ENCODE measurements around the gene TNFRSF14. TPM values are rescaled to one million over a fixed set of nuclear protein-coding genes. Genes with fewer than 3 reads are reported as not detected.

TNFRSF14 gene
- polyA plus RNA-seq, result 100 to 1,000 TPM; 164 to 398 (median 326) TPM
- long read RNA-seq, donor 1, result 0 reads
- long read RNA-seq, donor 2, transcript TNFRSF14-214 (3 exons, 957 nt), result minor isoform, 6 of 33 reads
- long read RNA-seq, donor 2, transcript TNFRSF14-201 (8 exons, 1,707 nt), result major isoform, 13 of 33 reads
- long read RNA-seq, donor 2, partial matches to known transcripts, result 12 of 33 reads
- long read RNA-seq, donor 2, other reads (novel, unspliced or antisense), result 0 of 33 reads
- long read RNA-seq, donor 3, transcript TNFRSF14-201 (8 exons, 1,707 nt), result major isoform, 20 of 70 reads
- long read RNA-seq, donor 3, transcript TNFRSF14-214 (3 exons, 957 nt), result minor isoform, 11 of 70 reads
- long read RNA-seq, donor 3, partial matches to known transcripts, result 37 of 70 reads
- long read RNA-seq, donor 3, other reads (novel, unspliced or antisense), result 0 of 70 reads
- long read RNA-seq, donor 4, partial matches to known transcripts, result 0 of 1 reads
- long read RNA-seq, donor 4, other reads (novel, unspliced or antisense), result 0 of 1 reads
- long read RNA-seq, donor 5, transcript TNFRSF14-201 (8 exons, 1,707 nt), result major isoform, 6 of 66 reads
- long read RNA-seq, donor 5, partial matches to known transcripts, result 54 of 66 reads
- long read RNA-seq, donor 5, other reads (novel, unspliced or antisense), result 0 of 66 reads
- long read RNA-seq, donor 6, transcript TNFRSF14-214 (3 exons, 957 nt), result minor isoform, 6 of 65 reads
- long read RNA-seq, donor 6, transcript TNFRSF14-201 (8 exons, 1,707 nt), result major isoform, 14 of 65 reads
- long read RNA-seq, donor 6, partial matches to known transcripts, result 42 of 65 reads
- long read RNA-seq, donor 6, other reads (novel, unspliced or antisense), result 0 of 65 reads
- long read RNA-seq, donor 7, result 0 reads
- long read RNA-seq, donor 8, result 0 reads
- long read RNA-seq, donor 9, partial matches to known transcripts, result 28 of 33 reads
- long read RNA-seq, donor 9, other reads (novel, unspliced or antisense), result 0 of 33 reads
- long read RNA-seq, donor 10, transcript TNFRSF14-201 (8 exons, 1,707 nt), result major isoform, 18 of 41 reads
- long read RNA-seq, donor 10, transcript TNFRSF14-214 (3 exons, 957 nt), result minor isoform, 7 of 41 reads
- long read RNA-seq, donor 10, partial matches to known transcripts, result 15 of 41 reads
- long read RNA-seq, donor 10, other reads (novel, unspliced or antisense), result 0 of 41 reads

- H3K4me1 ChIP-seq (ENCODE audit: control insufficient read depth in 3 of 3, insufficient read depth in 2 of 3, low read depth in 1 of 3, low read length in 2 of 3), result peaks cover 0 to 58% (median 5%) of the 10 kb centered on the region in 3 donors
Measured at GRCh38 chr1:2556277-2556677, at the start of gene TNFRSF14. TSS of gene TNFRSF14 (plus strand) at chr1:2556371. CDS start at chr1:2556665, 294 bp downstream.

DNA sequence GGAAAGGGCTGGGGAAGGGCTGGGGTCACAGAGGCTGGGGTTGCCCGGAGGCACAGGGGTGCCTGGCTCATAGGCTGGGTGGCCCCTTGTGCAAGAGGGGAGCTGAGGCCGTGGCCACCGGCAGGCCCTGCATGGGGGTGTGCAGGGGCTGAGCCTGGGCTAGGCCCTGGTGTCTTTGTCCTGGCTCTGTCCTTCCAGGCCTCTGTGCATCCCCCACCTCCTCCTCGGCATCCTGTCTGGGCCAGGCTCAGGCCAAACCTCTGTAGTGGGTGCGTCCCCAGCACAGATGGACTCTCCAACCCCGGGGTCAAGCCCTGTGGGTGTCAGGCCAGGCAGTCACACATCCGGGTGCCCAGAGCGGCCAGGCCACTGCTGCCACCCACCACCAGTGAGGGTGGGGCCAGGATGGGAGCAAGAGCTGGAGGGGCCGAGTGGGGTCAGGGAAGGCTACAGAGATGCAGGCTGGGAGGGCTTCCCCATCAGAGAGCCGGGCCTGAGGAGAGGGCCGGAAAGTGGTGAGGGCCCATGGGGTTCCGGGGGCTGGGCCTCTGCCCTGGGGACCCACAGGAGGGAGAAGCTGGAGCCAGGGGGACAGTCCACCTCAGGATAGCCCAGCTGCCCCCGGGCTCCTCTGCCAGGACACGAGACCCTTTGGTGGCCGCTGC, 49.1 kb upstream of the TNFRSF14 start:
- Histone ChIP-seq H3K4me3 (ENCODE audit: low read depth in 1 of 3, low read length in 3 of 3) (no peak overlapping the region), H3K27ac (ENCODE audit: low read depth in 1 of 3, low read length in 2 of 3) (no peak overlapping the region), H3K4me1 (ENCODE audit: control insufficient read depth in 3 of 3, insufficient read depth in 2 of 3, low read depth in 1 of 3, low read length in 2 of 3) (no peaks in the 10 kb centered on the region), H3K27me3 (ENCODE audit: control insufficient read depth in 3 of 3, insufficient read depth in 3 of 3, low read length in 3 of 3) (peaks cover 0 to 25% (median 2%) of the 10 kb centered on the region in 3 donors), H3K36me3 (ENCODE audit: control insufficient read depth in 3 of 3, insufficient read depth in 2 of 3, low read depth in 1 of 3, low read length in 3 of 3) (peaks cover 13 to 53% (median 22%) of the 10 kb centered on the region in 3 donors), H3K9me3 (ENCODE audit: control insufficient read depth in 2 of 2, insufficient read depth in 1 of 2, low read depth in 1 of 2, low read length in 1 of 2) (no peaks in the 10 kb centered on the region)
- DNase-seq, result no peak
- 52 to 63% (median 62%) methylated on average over 15 of the region's 15 CpGs for WGBS, 3 donors
- FAIRE-seq, result no peak

More at GRCh38 chr1:2556277-2556677, at the start of gene TNFRSF14:
- no peaks in the 10 kb centered on the region for H3K9me3 ChIP-seq (ENCODE audit: control insufficient read depth in 2 of 2, insufficient read depth in 1 of 2, low read depth in 1 of 2, low read length in 1 of 2)
- H3K27me3 ChIP-seq (ENCODE audit: control insufficient read depth in 3 of 3, insufficient read depth in 3 of 3, low read length in 3 of 3), result no peaks in the 10 kb centered on the region
- peak; percentile 79 to 87 for DNase-seq
- FAIRE-seq, result no peak
- 0 to 1% (median 1%) methylated on average over 14 to 16 of the region's 16 CpGs for WGBS, 3 donors
- H3K36me3 ChIP-seq (ENCODE audit: control insufficient read depth in 3 of 3, insufficient read depth in 2 of 3, low read depth in 1 of 3, low read length in 3 of 3), result peaks cover 0 to 70% (median 8%) of the 10 kb centered on the region in 3 donors
- H3K27ac ChIP-seq (ENCODE audit: low read depth in 1 of 3, low read length in 2 of 3), result peak within 1 kb of the TSS; percentile 96 to 99 (median 98)
- H3K4me3 ChIP-seq (ENCODE audit: low read depth in 1 of 3, low read length in 3 of 3), result peak within 1 kb of the TSS; percentile 74 to 92 (median 90)

GRCh38 chr1:2507744-2508155, 48.4 kb upstream of the TNFRSF14 start:
- Histone ChIP-seq H3K36me3 (ENCODE audit: control insufficient read depth in 3 of 3, insufficient read depth in 2 of 3, low read depth in 1 of 3, low read length in 3 of 3) (peaks cover 14 to 60% (median 26%) of the 10 kb centered on the region in 3 donors), H3K4me3 (ENCODE audit: low read depth in 1 of 3, low read length in 3 of 3) (no peak overlapping the region), H3K27ac (ENCODE audit: low read depth in 1 of 3, low read length in 2 of 3) (no peak overlapping the region), H3K9me3 (ENCODE audit: control insufficient read depth in 2 of 2, insufficient read depth in 1 of 2, low read depth in 1 of 2, low read length in 1 of 2) (no peaks in the 10 kb centered on the region), H3K4me1 (ENCODE audit: control insufficient read depth in 3 of 3, insufficient read depth in 2 of 3, low read depth in 1 of 3, low read length in 2 of 3) (no peaks in the 10 kb centered on the region), H3K27me3 (ENCODE audit: control insufficient read depth in 3 of 3, insufficient read depth in 3 of 3, low read length in 3 of 3) (peaks cover 0 to 23% (median 2%) of the 10 kb centered on the region in 3 donors)
- 89 to 92% (median 90%) methylated on average over 6 of the region's 6 CpGs for WGBS, 3 donors
- FAIRE-seq (no peak), DNase-seq (no peak)

DNA sequence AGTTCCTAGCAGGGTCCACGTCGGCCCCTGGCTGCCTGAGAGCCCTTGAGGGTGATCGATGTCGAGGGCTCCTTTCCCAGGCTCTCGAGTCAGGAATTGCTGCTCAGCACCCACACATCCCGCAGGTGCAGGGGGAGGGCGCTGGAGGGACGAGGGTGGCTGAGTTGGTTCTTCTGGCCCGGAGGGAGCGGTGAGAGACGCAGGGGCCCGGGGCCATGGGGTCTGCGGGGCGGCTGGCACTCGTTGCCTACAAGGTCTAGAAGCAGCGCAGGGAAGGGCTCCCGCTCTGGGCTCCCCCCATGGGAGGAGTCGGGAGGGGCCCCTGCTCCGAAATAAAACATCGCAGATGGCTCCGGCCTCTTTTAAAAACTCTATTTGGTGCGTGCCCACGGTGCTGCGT, 48.0 kb upstream of the TNFRSF14 start:
- Histone ChIP-seq H3K4me1 (ENCODE audit: control insufficient read depth in 3 of 3, insufficient read depth in 2 of 3, low read depth in 1 of 3, low read length in 2 of 3) (no peaks in the 10 kb centered on the region), H3K27me3 (ENCODE audit: control insufficient read depth in 3 of 3, insufficient read depth in 3 of 3, low read length in 3 of 3) (peaks cover 0 to 18% (median 2%) of the 10 kb centered on the region in 3 donors), H3K9me3 (ENCODE audit: control insufficient read depth in 2 of 2, insufficient read depth in 1 of 2, low read depth in 1 of 2, low read length in 1 of 2) (no peaks in the 10 kb centered on the region), H3K36me3 (ENCODE audit: control insufficient read depth in 3 of 3, insufficient read depth in 2 of 3, low read depth in 1 of 3, low read length in 3 of 3) (peaks cover 18 to 64% (median 27%) of the 10 kb centered on the region in 3 donors), H3K27ac (ENCODE audit: low read depth in 1 of 3, low read length in 2 of 3) (no peak overlapping the region), H3K4me3 (ENCODE audit: low read depth in 1 of 3, low read length in 3 of 3) (no peak overlapping the region)
- WGBS, 3 donors, result 88 to 92% (median 88%) methylated on average over 24 of the region's 24 CpGs
- FAIRE-seq (no peak), DNase-seq (no peak)

- Histone ChIP-seq H3K36me3 (ENCODE audit: control insufficient read depth in 3 of 3, insufficient read depth in 2 of 3, low read depth in 1 of 3, low read length in 3 of 3) (peaks cover 20 to 70% (median 27%) of the 10 kb centered on the region in 3 donors), H3K9me3 (ENCODE audit: control insufficient read depth in 2 of 2, insufficient read depth in 1 of 2, low read depth in 1 of 2, low read length in 1 of 2) (no peaks in the 10 kb centered on the region), H3K27me3 (ENCODE audit: control insufficient read depth in 3 of 3, insufficient read depth in 3 of 3, low read length in 3 of 3) (peaks cover 0 to 14% (median 2%) of the 10 kb centered on the region in 3 donors), H3K4me1 (ENCODE audit: control insufficient read depth in 3 of 3, insufficient read depth in 2 of 3, low read depth in 1 of 3, low read length in 2 of 3) (no peaks in the 10 kb centered on the region), H3K4me3 (ENCODE audit: low read depth in 1 of 3, low read length in 3 of 3) (no peak overlapping the region), H3K27ac (ENCODE audit: low read depth in 1 of 3, low read length in 2 of 3) (no peak overlapping the region)
- FAIRE-seq (no peak), DNase-seq (no peak)
- WGBS, 3 donors, result 91 to 97% (median 97%) methylated on average over 25 to 29 of the region's 29 CpGs
Measured at GRCh38 chr1:2508751-2509150, 47.4 kb upstream of the TNFRSF14 start.

- no peaks in the 10 kb centered on the region for H3K4me1 ChIP-seq (ENCODE audit: control insufficient read depth in 3 of 3, insufficient read depth in 2 of 3, low read depth in 1 of 3, low read length in 2 of 3)
- H3K27me3 ChIP-seq (ENCODE audit: control insufficient read depth in 3 of 3, insufficient read depth in 3 of 3, low read length in 3 of 3), result peaks cover 0 to 6% (median 2%) of the 10 kb centered on the region in 3 donors
- no peak overlapping the region for H3K27ac ChIP-seq (ENCODE audit: low read depth in 1 of 3, low read length in 2 of 3)
- peaks cover 21 to 77% (median 33%) of the 10 kb centered on the region in 3 donors for H3K36me3 ChIP-seq (ENCODE audit: control insufficient read depth in 3 of 3, insufficient read depth in 2 of 3, low read depth in 1 of 3, low read length in 3 of 3)
- FAIRE-seq (no peak), DNase-seq (no peak)
- H3K4me3 ChIP-seq (ENCODE audit: low read depth in 1 of 3, low read length in 3 of 3), result no peak overlapping the region
- H3K9me3 ChIP-seq (ENCODE audit: control insufficient read depth in 2 of 2, insufficient read depth in 1 of 2, low read depth in 1 of 2, low read length in 1 of 2), result no peaks in the 10 kb centered on the region
- WGBS, 3 donors, result 30 to 68% (median 49%) methylated on average over 11 of the region's 11 CpGs
Measured at GRCh38 chr1:2509589-2509988, 46.6 kb upstream of the TNFRSF14 start.

- FAIRE-seq (no peak), DNase-seq (no peak)
- Histone ChIP-seq H3K4me1 (ENCODE audit: control insufficient read depth in 3 of 3, insufficient read depth in 2 of 3, low read depth in 1 of 3, low read length in 2 of 3) (no peaks in the 10 kb centered on the region), H3K4me3 (ENCODE audit: low read depth in 1 of 3, low read length in 3 of 3) (no peak overlapping the region), H3K36me3 (ENCODE audit: control insufficient read depth in 3 of 3, insufficient read depth in 2 of 3, low read depth in 1 of 3, low read length in 3 of 3) (peaks cover 21 to 86% (median 34%) of the 10 kb centered on the region in 3 donors), H3K27me3 (ENCODE audit: control insufficient read depth in 3 of 3, insufficient read depth in 3 of 3, low read length in 3 of 3) (no peaks in the 10 kb centered on the region), H3K27ac (ENCODE audit: low read depth in 1 of 3, low read length in 2 of 3) (no peak overlapping the region), H3K9me3 (ENCODE audit: control insufficient read depth in 2 of 2, insufficient read depth in 1 of 2, low read depth in 1 of 2, low read length in 1 of 2) (no peaks in the 10 kb centered on the region)
- WGBS, 3 donors, result 94 to 96% (median 95%) methylated on average over 25 to 27 of the region's 27 CpGs
Measured at GRCh38 chr1:2510366-2511155, 45.6 kb upstream of the TNFRSF14 start.
